Thoracic aorta (tissue), 2 donors: Measurements from ENCODE around the gene ETV3L. TPM values are rescaled to one million over a fixed set of nuclear protein-coding genes. Genes with fewer than 3 reads are reported as not detected.

Experiments
- ATAC-seq: fragments of 150-250 bp; one replicate; pipeline ENCODE4 v1.8.0; 2017; ENCODE audit warnings: low read depth; ENCODE audit not compliant: insufficient number of reproducible peaks, low FRiP score
- DNase-seq: peaks from one replicate; pipeline ENCODE4 v3.0.0-alpha.2; 2020; ENCODE audit warnings: low spot score
- H3K27ac ChIP-seq, 2 donors: fragments of 200-600 bp; sonication (generic); 1 replicate in 1 of 2; 2 replicates in 1 of 2; pipeline ENCODE4 v1.5.1; 2016; ENCODE audit warnings: mild to moderate bottlenecking in 2 of 2, moderate library complexity in 2 of 2
- H3K27me3 ChIP-seq: fragments of 200-600 bp; sonication (generic); replicated peaks from 2 replicates; pipeline ENCODE4 v1.6.0; 2016; ENCODE audit warnings: mild to moderate bottlenecking; ENCODE audit not compliant: insufficient read depth
- H3K36me3 ChIP-seq: fragments of 200-600 bp; sonication (generic); one replicate; pipeline ENCODE4 v1.5.1; 2016
- H3K4me1 ChIP-seq, 2 donors: fragments of 200-600 bp; sonication (generic); 1 replicate in 1 of 2; 2 replicates in 1 of 2; pipeline versions ENCODE4 v1.5.1 to v1.6.0; 2016; ENCODE audit warnings: low read depth in 2 of 2, mild to moderate bottlenecking in 1 of 2; ENCODE audit not compliant: control insufficient read depth in 1 of 2
- H3K4me3 ChIP-seq: fragments of 200-600 bp; sonication (generic); 2 replicates; pipeline ENCODE4 v1.5.1; 2016; ENCODE audit warnings: mild to moderate bottlenecking
- H3K9me3 ChIP-seq: fragments of 200-600 bp; sonication (generic); 2 replicates; pipeline ENCODE4 v1.5.1; 2016
- CTCF ChIP-seq: fragments of 200-600 bp; sonication (generic); IDR thresholded peaks from one replicate; pipeline ENCODE4 v1.5.1; 2019; ENCODE audit warnings: antibody characterized with exemption
- total RNA-seq, 2 donors: library from RNA; depleted of rRNA; stranded (reverse); fragments of >200 nt; gene quantifications; one replicate each; pipeline versions ENCODE4 v1.1.0 to v1.2.3, GENCODE V29; 2016

The ETV3L gene
- total RNA-seq, 2 donors from 2014 or later = not detected

GRCh38 chr1:157089789-157090188 is 9.8 kb downstream of the ETV3L start:
- Histone ChIP-seq H3K4me1 (peaks cover 0 to 3% of the 10 kb centered on the region in 2 donors), H3K4me3 (no peak overlapping the region), H3K27me3 (no peaks in the 10 kb centered on the region), H3K36me3 (no peaks in the 10 kb centered on the region), H3K27ac (no peak overlapping the region), H3K9me3 (no peaks in the 10 kb centered on the region)
- ATAC-seq (no peak), DNase-seq (no peak)
- no peak for TF ChIP-seq CTCF

- no peak overlapping the region for H3K27ac ChIP-seq
- TF ChIP-seq CTCF = no peak
- peaks cover 0 to 3% of the 10 kb centered on the region in 2 donors for H3K4me1 ChIP-seq
Measured at GRCh38 chr1:157088607-157089006, 11.0 kb downstream of the ETV3L start.

GRCh38 chr1:157087030-157087429 is 12.6 kb downstream of the ETV3L start:
- peaks cover 0 to 3% of the 10 kb centered on the region in 2 donors for H3K4me1 ChIP-seq
- DNase-seq (no peak), ATAC-seq (no peak)
- no peaks in the 10 kb centered on the region for H3K9me3 ChIP-seq
- H3K36me3 ChIP-seq = no peaks in the 10 kb centered on the region
- no peak overlapping the region for H3K27ac ChIP-seq
- H3K27me3 ChIP-seq = no peaks in the 10 kb centered on the region
- TF ChIP-seq CTCF = no peak
- no peak overlapping the region for H3K4me3 ChIP-seq

More at GRCh38 chr1:157088607-157089006, 11.0 kb downstream of the ETV3L start:
- no peak overlapping the region for H3K4me3 ChIP-seq
- H3K9me3 ChIP-seq = no peaks in the 10 kb centered on the region
- ATAC-seq = no peak
- no peak for DNase-seq
- no peaks in the 10 kb centered on the region for H3K27me3 ChIP-seq
- H3K36me3 ChIP-seq = no peaks in the 10 kb centered on the region

GRCh38 chr1:157086299-157086698 is 13.3 kb downstream of the ETV3L start:
- Histone ChIP-seq H3K4me3 (no peak overlapping the region), H3K27me3 (no peaks in the 10 kb centered on the region), H3K4me1 (peaks cover 0 to 3% of the 10 kb centered on the region in 2 donors), H3K36me3 (no peaks in the 10 kb centered on the region), H3K9me3 (no peaks in the 10 kb centered on the region), H3K27ac (no peak overlapping the region)
- no peak for DNase-seq
- ATAC-seq = no peak
- TF ChIP-seq CTCF = no peak

- no peaks in the 10 kb centered on the region for H3K36me3 ChIP-seq
- no peak for TF ChIP-seq CTCF
- DNase-seq (no peak), ATAC-seq (no peak)
- H3K27ac ChIP-seq = no peak overlapping the region
- no peaks in the 10 kb centered on the region for H3K27me3 ChIP-seq
- H3K9me3 ChIP-seq = no peaks in the 10 kb centered on the region
- H3K4me1 ChIP-seq = peaks cover 0 to 2% of the 10 kb centered on the region in 2 donors
- no peak overlapping the region for H3K4me3 ChIP-seq
Measured at GRCh38 chr1:157085421-157085820, 14.2 kb downstream of the ETV3L start.
